Measurements from ENCODE around the gene CORT. TPM values are rescaled to one million over a fixed set of nuclear protein-coding genes. Genes with fewer than 3 reads are reported as not detected.

Gene CORT, protein sequence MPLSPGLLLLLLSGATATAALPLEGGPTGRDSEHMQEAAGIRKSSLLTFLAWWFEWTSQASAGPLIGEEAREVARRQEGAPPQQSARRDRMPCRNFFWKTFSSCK
- not detected for total RNA-seq

DNA sequence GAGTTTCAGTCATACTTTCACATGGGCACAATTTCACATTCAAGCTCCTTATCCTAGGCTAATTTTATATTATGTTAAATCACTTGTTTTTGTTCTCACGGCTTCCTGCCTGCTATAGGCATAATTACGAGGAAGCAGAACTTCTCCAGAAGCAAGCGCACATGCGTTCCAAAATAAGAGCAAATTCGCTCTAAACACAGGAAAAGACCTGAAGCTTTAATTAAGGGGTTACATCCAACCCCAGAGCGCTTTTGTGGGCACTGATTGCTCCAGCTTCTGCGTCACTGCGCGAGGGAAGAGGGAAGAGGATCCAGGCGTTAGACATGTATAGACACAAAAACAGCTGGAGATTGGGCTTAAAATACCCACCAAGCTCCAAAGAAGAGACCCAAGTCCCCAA lies at the start of gene CORT:
TSS of gene CORT (plus strand) at position 281 of the 400 bp plus-strand sequence. CDS start 193 bp downstream, outside the sequence.
- 90 to 91% methylated on average over 10 of the region's 10 CpGs for WGBS, 2 donors
- no peak within 1 kb of the TSS for H3K4me3 ChIP-seq

DNA sequence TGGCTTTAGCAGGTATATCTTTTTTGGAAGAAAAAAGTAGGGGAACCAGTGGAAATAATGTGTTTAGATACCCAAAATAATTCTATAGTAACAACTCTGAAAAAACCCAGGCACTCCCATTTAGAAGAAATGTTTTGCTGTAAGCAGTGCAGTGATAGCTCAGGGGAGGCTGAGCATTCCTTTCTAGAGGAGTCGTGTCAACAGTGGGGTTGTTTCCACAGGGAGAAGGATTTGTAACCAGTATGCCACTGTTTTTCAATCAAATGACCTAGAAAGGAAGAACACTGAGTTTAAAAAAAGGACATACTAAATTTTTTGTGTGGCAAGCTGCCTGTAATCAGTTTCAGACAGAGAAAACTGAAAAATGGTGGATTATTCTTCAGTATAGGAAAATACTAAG lies 48.5 kb upstream of the CORT start:
- 90% methylated on average over 1 of the region's 1 CpG for WGBS, 2 donors
- no peak for TF ChIP-seq POLR2A (IDR thresholded peaks at IDR 0.05)
- TF ChIP-seq, protein P1, sequence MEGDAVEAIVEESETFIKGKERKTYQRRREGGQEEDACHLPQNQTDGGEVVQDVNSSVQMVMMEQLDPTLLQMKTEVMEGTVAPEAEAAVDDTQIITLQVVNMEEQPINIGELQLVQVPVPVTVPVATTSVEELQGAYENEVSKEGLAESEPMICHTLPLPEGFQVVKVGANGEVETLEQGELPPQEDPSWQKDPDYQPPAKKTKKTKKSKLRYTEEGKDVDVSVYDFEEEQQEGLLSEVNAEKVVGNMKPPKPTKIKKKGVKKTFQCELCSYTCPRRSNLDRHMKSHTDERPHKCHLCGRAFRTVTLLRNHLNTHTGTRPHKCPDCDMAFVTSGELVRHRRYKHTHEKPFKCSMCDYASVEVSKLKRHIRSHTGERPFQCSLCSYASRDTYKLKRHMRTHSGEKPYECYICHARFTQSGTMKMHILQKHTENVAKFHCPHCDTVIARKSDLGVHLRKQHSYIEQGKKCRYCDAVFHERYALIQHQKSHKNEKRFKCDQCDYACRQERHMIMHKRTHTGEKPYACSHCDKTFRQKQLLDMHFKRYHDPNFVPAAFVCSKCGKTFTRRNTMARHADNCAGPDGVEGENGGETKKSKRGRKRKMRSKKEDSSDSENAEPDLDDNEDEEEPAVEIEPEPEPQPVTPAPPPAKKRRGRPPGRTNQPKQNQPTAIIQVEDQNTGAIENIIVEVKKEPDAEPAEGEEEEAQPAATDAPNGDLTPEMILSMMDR (IDR thresholded peaks at IDR 0.05), result no peak
- Histone ChIP-seq H3K27me3 (no peaks in the 10 kb centered on the region), H3K36me3 (replicated peaks in 1 of 2; ENCODE audit: insufficient read depth in 1 of 2, low read depth in 2 of 2) (peaks cover 4 to 7% of the 10 kb centered on the region in 2 donors), H3K27ac (no peak overlapping the region), H3K4me1 (peaks cover 24% of the 10 kb centered on the region), H3K9me3 (no peaks in the 10 kb centered on the region), H3K4me3 (no peak overlapping the region)
- intact Hi-C loops (cut with DNase I), result no loop called here
- ATAC-seq, result no peak
- DNase-seq, result no peak

More for the DNA sequence above, at the start of gene CORT:
- Histone ChIP-seq H3K36me3 (replicated peaks in 1 of 2; ENCODE audit: insufficient read depth in 1 of 2, low read depth in 2 of 2) (no peaks in the 10 kb centered on the region), H3K9me3 (no peaks in the 10 kb centered on the region), H3K4me1 (no peaks in the 10 kb centered on the region), H3K27ac (no peak within 1 kb of the TSS), H3K27me3 (no peaks in the 10 kb centered on the region)
- TF ChIP-seq, protein P1 (IDR thresholded peaks at IDR 0.05), result no peak
- TF ChIP-seq POLR2A (IDR thresholded peaks at IDR 0.05), result no peak
- DNase-seq (no peak), ATAC-seq (no peak)
- intact Hi-C loops (cut with DNase I), result no loop called here

DNA sequence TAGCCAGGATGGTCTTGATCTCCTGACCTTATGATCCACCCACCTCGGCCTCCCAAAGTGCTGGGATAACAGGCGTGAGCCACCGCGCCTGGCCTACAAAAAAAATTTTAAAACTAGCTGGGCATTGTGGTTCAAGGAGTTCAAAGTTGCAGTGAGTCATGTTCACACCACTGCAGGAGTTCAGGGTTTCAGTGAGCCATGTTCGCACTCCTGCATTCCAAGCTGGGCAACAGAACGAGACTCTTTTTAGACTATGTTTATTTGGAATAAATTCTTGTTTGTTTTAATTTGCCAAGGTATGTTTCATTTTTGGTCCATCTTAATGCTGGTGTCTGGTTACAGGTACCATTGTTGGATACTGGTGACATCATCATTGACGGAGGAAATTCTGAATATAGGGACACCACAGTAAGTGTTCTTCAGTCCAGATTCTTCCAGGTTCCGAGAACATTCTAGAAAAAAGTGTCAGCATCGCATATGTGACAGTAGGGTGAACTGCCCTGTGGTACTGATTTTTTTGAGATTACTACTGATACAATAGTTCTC lies 47.0 kb upstream of the CORT start:
- Histone ChIP-seq H3K4me3 (no peak overlapping the region), H3K4me1 (peaks cover 22% of the 10 kb centered on the region), H3K27ac (no peak overlapping the region), H3K27me3 (no peaks in the 10 kb centered on the region), H3K9me3 (no peaks in the 10 kb centered on the region), H3K36me3 (replicated peaks in 1 of 2; ENCODE audit: insufficient read depth in 1 of 2, low read depth in 2 of 2) (peaks cover 7 to 13% of the 10 kb centered on the region in 2 donors)
- TF ChIP-seq, protein P1 (IDR thresholded peaks at IDR 0.05), result no peak
- TF ChIP-seq POLR2A (IDR thresholded peaks at IDR 0.05), result no peak
- intact Hi-C loops (cut with DNase I), result no loop called here
- WGBS, 2 donors, result 85 to 95% methylated on average over 9 of the region's 9 CpGs
- ATAC-seq (no peak), DNase-seq (no peak)

DNA sequence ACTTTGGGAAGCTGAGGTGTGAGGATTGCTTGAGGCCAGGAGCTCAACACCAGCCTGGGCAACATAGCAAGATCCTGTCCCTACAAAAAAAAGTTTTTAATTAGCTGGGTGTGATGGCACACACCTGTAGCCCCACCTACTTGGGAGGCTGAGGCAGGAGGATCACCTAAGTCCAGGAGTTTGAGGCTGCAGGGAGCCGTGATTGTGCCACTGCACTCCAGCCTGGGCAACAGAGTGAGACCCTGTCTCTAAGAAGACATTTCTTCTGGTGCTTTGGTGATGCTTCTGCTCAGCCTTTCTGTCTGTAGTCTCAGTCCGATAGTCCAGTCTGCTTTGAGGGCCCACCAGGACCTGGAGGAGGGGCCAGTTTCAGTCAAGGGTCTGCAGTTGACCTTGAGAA lies 42.6 kb upstream of the CORT start:
- 73 to 94% methylated on average over 2 of the region's 2 CpGs for WGBS, 2 donors
- no peaks in the 10 kb centered on the region for H3K4me1 ChIP-seq
- H3K9me3 ChIP-seq, result no peaks in the 10 kb centered on the region
- H3K36me3 ChIP-seq (replicated peaks in 1 of 2; ENCODE audit: insufficient read depth in 1 of 2, low read depth in 2 of 2), result peaks cover 7 to 32% of the 10 kb centered on the region in 2 donors
- TF ChIP-seq POLR2A (IDR thresholded peaks at IDR 0.05), result no peak
- TF ChIP-seq, protein P1 (IDR thresholded peaks at IDR 0.05), result no peak
- H3K27me3 ChIP-seq, result no peaks in the 10 kb centered on the region
- intact Hi-C loops (cut with DNase I), result no loop called here
- no peak for ATAC-seq
- H3K4me3 ChIP-seq, result no peak overlapping the region
- H3K27ac ChIP-seq, result no peak overlapping the region
- no peak for DNase-seq
